A549 (cell line): ENCODE measurements around the gene GLOD4. TPM values are rescaled to one million over a fixed set of nuclear protein-coding genes. Genes with fewer than 3 reads are reported as not detected.

Source experiments
- ATAC-seq, 2 experiments: fragments of 200-7000 bp in 1 of 2; fragments of >200 bp in 1 of 2; cut with Nextera tagmentation in 1 of 2; cut with Tn5 transposase in 1 of 2; 3 replicates each; pipeline versions ENCODE4 v1.8.0 to v1.9.1; 2018 to 2020; ENCODE audit warnings: mild to moderate bottlenecking in 1 of 2, moderate library complexity in 1 of 2
- CTCF ChIA-PET: fragments of 300-600 bp; sonication (Branson Sonifier 250); formaldehyde crosslinking; extraction: SDS; loops from one replicate; lab custom pipeline; 2021; ENCODE audit warnings: antibody characterized with exemption, inconsistent platforms; lab: Yijun Ruan, JAX
- POLR2A ChIA-PET: fragments of 350-600 bp; formaldehyde crosslinking; extraction: SDS; loops from one replicate; lab custom pipeline; 2021; ENCODE audit warnings: antibody characterized with exemption, inconsistent platforms; lab: Yijun Ruan, JAX
- DNase-seq, 2 experiments: peaks; one replicate each; pipeline versions ENCODE4 v3.0.0 to v3.0.0-alpha.2; 2011 to 2016; ENCODE audit warnings: low read depth in 1 of 2, low spot score in 1 of 2
- FAIRE-seq: peaks from 2 replicates; lab custom pipeline; 2011; peaks lifted over from hg19 to GRCh38; lab: Jason Lieb, UNC
- H3K27ac ChIP-seq, 2 experiments: fragments of >200 bp; sonication (Bioruptor Twin); formaldehyde crosslinking; 3 replicates each; pipeline ENCODE4 v1.5.1; 2016 to 2017
- H3K4me1 ChIP-seq: fragments of >200 bp; sonication (Bioruptor Twin); formaldehyde crosslinking; 3 replicates; pipeline ENCODE4 v1.6.1; 2016
- H3K4me2 ChIP-seq: fragments of >200 bp; sonication (Bioruptor Twin); formaldehyde crosslinking; 3 replicates; pipeline ENCODE4 v1.6.1; 2016
- H3K4me3 ChIP-seq: fragments of >200 bp; sonication (Bioruptor Twin); formaldehyde crosslinking; 3 replicates; pipeline ENCODE4 v1.5.1; 2016
- H3K9me3 ChIP-seq: fragments of >200 bp; sonication (Bioruptor Twin); formaldehyde crosslinking; 3 replicates; pipeline ENCODE4 v1.6.1; 2016
- BCL3 ChIP-seq: fragments of >200 bp; sonication (Bioruptor Twin); formaldehyde crosslinking; IDR thresholded peaks from 3 replicates; pipeline ENCODE4 v1.6.1; 2016
- CHD4 ChIP-seq: fragments of 200-600 bp; sonication (generic); IDR thresholded peaks from 2 replicates; pipeline ENCODE4 v1.6.1; 2016; ENCODE audit warnings: antibody characterized with exemption, mild to moderate bottlenecking, borderline replicate concordance
- E2F6 ChIP-seq: IDR thresholded peaks from 2 replicates; pipeline ENCODE4 v1.6.1; 2012; ENCODE audit warnings: low read depth, borderline replicate concordance
- EHF ChIP-seq: fragments of 250-450 bp; sonication (Bioruptor Pico); IDR thresholded peaks from 2 replicates; pipeline ENCODE4 v1.5.0; 2020; ENCODE audit warnings: mild to moderate bottlenecking
- EP300 ChIP-seq, 2 experiments: fragments of >200 bp; sonication (Bioruptor Twin); formaldehyde crosslinking; IDR thresholded peaks; 2 replicates in 1 of 2; 3 replicates in 1 of 2; pipeline ENCODE4 v1.6.1; 2016 to 2017
- ESRRA ChIP-seq: fragments of 150-350 bp; IDR thresholded peaks from 2 replicates; pipeline ENCODE4 v1.6.1; 2014; ENCODE audit warnings: mild to moderate bottlenecking, low read length, borderline replicate concordance
- FOSB ChIP-seq: fragments of 250-450 bp; sonication (Bioruptor Pico); IDR thresholded peaks from 2 replicates; pipeline ENCODE4 v1.5.0; 2020; ENCODE audit warnings: mild to moderate bottlenecking, moderate library complexity
- HDAC2 ChIP-seq: fragments of 200-600 bp; sonication (generic); IDR thresholded peaks from 2 replicates; pipeline ENCODE4 v1.6.1; 2016
- HOXA7 ChIP-seq: fragments of 250-450 bp; sonication (Bioruptor Pico); IDR thresholded peaks from 2 replicates; pipeline ENCODE4 v1.5.0; 2020; ENCODE audit warnings: mild to moderate bottlenecking, moderate library complexity
- HOXB13 ChIP-seq: fragments of 250-450 bp; sonication (Bioruptor Pico); IDR thresholded peaks from 2 replicates; pipeline ENCODE4 v1.5.0; 2020; ENCODE audit warnings: low read depth, mild to moderate bottlenecking, moderate library complexity
- KDM1A ChIP-seq: fragments of 200-600 bp; sonication (generic); IDR thresholded peaks from 2 replicates; pipeline ENCODE4 v1.6.1; 2016; ENCODE audit warnings: low read depth, mild to moderate bottlenecking
- MAZ ChIP-seq: fragments of 150-350 bp; IDR thresholded peaks from 2 replicates; pipeline ENCODE4 v1.6.1; 2014; ENCODE audit warnings: antibody characterized with exemption, low read depth, low read length, borderline replicate concordance
- NPAS2 ChIP-seq: fragments of 250-450 bp; sonication (Bioruptor Pico); IDR thresholded peaks from 2 replicates; pipeline ENCODE4 v1.8.0; 2022; ENCODE audit warnings: mild to moderate bottlenecking, moderate library complexity, borderline replicate concordance
- PBX3 ChIP-seq: IDR thresholded peaks from 2 replicates; pipeline ENCODE4 v1.6.1; 2012
- PHF8 ChIP-seq: fragments of 200-600 bp; sonication (generic); IDR thresholded peaks from 2 replicates; pipeline ENCODE4 v1.6.1; 2016; ENCODE audit warnings: low read depth, mild to moderate bottlenecking, antibody characterized with exemption, moderate library complexity, borderline replicate concordance
- POLR2A ChIP-seq: IDR thresholded peaks from 2 replicates; pipeline ENCODE4 v1.6.1; 2012; ENCODE audit warnings: mild to moderate bottlenecking, low read length
- RFX5 ChIP-seq: fragments of 450-650 bp; IDR thresholded peaks from 2 replicates; pipeline ENCODE4 v1.7.1; 2014; ENCODE audit warnings: antibody characterized with exemption, mild to moderate bottlenecking, moderate library complexity
- RNF2 ChIP-seq: fragments of 200-600 bp; sonication (generic); IDR thresholded peaks from 2 replicates; pipeline ENCODE4 v1.6.1; 2016; ENCODE audit warnings: low read depth, mild to moderate bottlenecking, antibody characterized with exemption, moderate library complexity, borderline replicate concordance
- SMC3 ChIP-seq: fragments of >200 bp; sonication (Bioruptor Twin); formaldehyde crosslinking; IDR thresholded peaks from 3 replicates; pipeline ENCODE4 v1.6.1; 2018; ENCODE audit warnings: inconsistent platforms
- TP53 ChIP-seq: fragments of 250-450 bp; sonication (Bioruptor Pico); IDR thresholded peaks from 2 replicates; pipeline ENCODE4 v1.5.0; 2021; ENCODE audit warnings: mild to moderate bottlenecking, moderate library complexity
- USF2 ChIP-seq: fragments of 450-650 bp; IDR thresholded peaks from 2 replicates; pipeline ENCODE4 v1.6.1; 2014; ENCODE audit warnings: antibody characterized with exemption
- ZFP36 ChIP-seq: fragments of 450-650 bp; IDR thresholded peaks from 2 replicates; pipeline ENCODE4 v1.6.1; 2014; ENCODE audit warnings: borderline replicate concordance; ENCODE audit not compliant: partially characterized antibody
- ZNF302 ChIP-seq: fragments of 250-450 bp; sonication (Bioruptor Pico); IDR thresholded peaks from 2 replicates; pipeline ENCODE4 v1.9.0; 2021; ENCODE audit warnings: inconsistent platforms, mild to moderate bottlenecking, moderate library complexity
- WGBS: methylation state at CpG from one replicate; pipeline ENCODE4 v1.1.6; 2017; ENCODE audit errors: missing lambda C conversion rate; 5-methylcytosine and 5-hydroxymethylcytosine counted together
- polyA plus RNA-seq, 4 experiments: library from polyadenylated mRNA; depleted of rRNA in 3 of 4; stranded (reverse); fragments of >200 nt; fragmentation: RNase III in 1 of 4; extraction: RNeasy Plus Mini Kit Qiagen cat#74134 plus additional on column Dnase treatment in 1 of 4; gene quantifications; 2 replicates in 3 of 4; 3 replicates in 1 of 4; pipeline ENCODE4 v1.2.3, GENCODE V29; 2011 to 2017
- TF ChIP-seq, protein P1 (sequence below): fragments of 150-350 bp; IDR thresholded peaks from 2 replicates; pipeline ENCODE4 v1.6.1; 2014; ENCODE audit warnings: low read depth, mild to moderate bottlenecking, low read length
- TF ChIP-seq, protein P2 (sequence below): fragments of 200-600 bp; sonication (generic); IDR thresholded peaks from 2 replicates; pipeline ENCODE4 v1.6.1; 2016; ENCODE audit warnings: antibody characterized with exemption, mild to moderate bottlenecking, moderate library complexity

Gene GLOD4
- polyA plus RNA-seq, 2 of the 4 experiments (the other 2 are of a cell fraction), result 133 to 141 TPM

- Histone ChIP-seq H3K27ac (no peak overlapping the region), H3K4me3 (no peak overlapping the region), H3K9me3 (no peaks in the 10 kb centered on the region), H3K4me2 (peak overlapping the region; percentile 97; the same call in 1 of the 3 replicates), H3K4me1 (peaks cover 22% of the 10 kb centered on the region)
- FAIRE-seq (no peak), DNase-seq (no peak), ATAC-seq (no peak)
- WGBS, result 71% methylated on average over 3 of the region's 3 CpGs
- TF ChIP-seq TP53 (CRISPR knock-in tag), result no peak
- no peak for TF ChIP-seq ZNF302 (CRISPR knock-in tag)
- TF ChIP-seq HOXB13 (CRISPR knock-in tag), result no peak
- TF ChIP-seq EP300 (IDR thresholded peaks at IDR 0.05), result no peak
- TF ChIP-seq KDM1A, result no peak
- no peak for TF ChIP-seq MAZ
- no peak for TF ChIP-seq USF2
- no peak for TF ChIP-seq PBX3
- no peak for TF ChIP-seq FOSB
- TF ChIP-seq SMC3, result no peak
- TF ChIP-seq HOXA7 (CRISPR knock-in tag), result no peak
- TF ChIP-seq POLR2A, result no peak
- no peak for TF ChIP-seq HDAC2
- TF ChIP-seq ZFP36, result no peak
- POLR2A ChIA-PET, result no interaction called here
- CTCF ChIA-PET, result interaction anchor here (1.0 to 1.7 kb wide), 3 partner anchors 14 to 197 kb away, joined by 3 to 4 read pairs (median 3); no protein-coding TSS in a partner anchor
Measured at GRCh38 chr17:784143-784542, 2.1 kb upstream of the GLOD4 start.

- peaks cover 8% of the 10 kb centered on the region for H3K4me1 ChIP-seq
- TF ChIP-seq ESRRA, result no peak
- TF ChIP-seq CHD4, result no peak
- TF ChIP-seq, protein P1, sequence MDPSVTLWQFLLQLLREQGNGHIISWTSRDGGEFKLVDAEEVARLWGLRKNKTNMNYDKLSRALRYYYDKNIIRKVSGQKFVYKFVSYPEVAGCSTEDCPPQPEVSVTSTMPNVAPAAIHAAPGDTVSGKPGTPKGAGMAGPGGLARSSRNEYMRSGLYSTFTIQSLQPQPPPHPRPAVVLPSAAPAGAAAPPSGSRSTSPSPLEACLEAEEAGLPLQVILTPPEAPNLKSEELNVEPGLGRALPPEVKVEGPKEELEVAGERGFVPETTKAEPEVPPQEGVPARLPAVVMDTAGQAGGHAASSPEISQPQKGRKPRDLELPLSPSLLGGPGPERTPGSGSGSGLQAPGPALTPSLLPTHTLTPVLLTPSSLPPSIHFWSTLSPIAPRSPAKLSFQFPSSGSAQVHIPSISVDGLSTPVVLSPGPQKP, result no peak
- no peak for TF ChIP-seq EHF (CRISPR knock-in tag)
- TF ChIP-seq RFX5, result no peak
- no peak for TF ChIP-seq HDAC2
- TF ChIP-seq, protein P2, sequence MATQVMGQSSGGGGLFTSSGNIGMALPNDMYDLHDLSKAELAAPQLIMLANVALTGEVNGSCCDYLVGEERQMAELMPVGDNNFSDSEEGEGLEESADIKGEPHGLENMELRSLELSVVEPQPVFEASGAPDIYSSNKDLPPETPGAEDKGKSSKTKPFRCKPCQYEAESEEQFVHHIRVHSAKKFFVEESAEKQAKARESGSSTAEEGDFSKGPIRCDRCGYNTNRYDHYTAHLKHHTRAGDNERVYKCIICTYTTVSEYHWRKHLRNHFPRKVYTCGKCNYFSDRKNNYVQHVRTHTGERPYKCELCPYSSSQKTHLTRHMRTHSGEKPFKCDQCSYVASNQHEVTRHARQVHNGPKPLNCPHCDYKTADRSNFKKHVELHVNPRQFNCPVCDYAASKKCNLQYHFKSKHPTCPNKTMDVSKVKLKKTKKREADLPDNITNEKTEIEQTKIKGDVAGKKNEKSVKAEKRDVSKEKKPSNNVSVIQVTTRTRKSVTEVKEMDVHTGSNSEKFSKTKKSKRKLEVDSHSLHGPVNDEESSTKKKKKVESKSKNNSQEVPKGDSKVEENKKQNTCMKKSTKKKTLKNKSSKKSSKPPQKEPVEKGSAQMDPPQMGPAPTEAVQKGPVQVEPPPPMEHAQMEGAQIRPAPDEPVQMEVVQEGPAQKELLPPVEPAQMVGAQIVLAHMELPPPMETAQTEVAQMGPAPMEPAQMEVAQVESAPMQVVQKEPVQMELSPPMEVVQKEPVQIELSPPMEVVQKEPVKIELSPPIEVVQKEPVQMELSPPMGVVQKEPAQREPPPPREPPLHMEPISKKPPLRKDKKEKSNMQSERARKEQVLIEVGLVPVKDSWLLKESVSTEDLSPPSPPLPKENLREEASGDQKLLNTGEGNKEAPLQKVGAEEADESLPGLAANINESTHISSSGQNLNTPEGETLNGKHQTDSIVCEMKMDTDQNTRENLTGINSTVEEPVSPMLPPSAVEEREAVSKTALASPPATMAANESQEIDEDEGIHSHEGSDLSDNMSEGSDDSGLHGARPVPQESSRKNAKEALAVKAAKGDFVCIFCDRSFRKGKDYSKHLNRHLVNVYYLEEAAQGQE, result no peak
- no peak for TF ChIP-seq HOXB13 (CRISPR knock-in tag)
- TF ChIP-seq PHF8, result no peak
- TF ChIP-seq RNF2, result no peak
- no peak for TF ChIP-seq BCL3
- no peak for TF ChIP-seq NPAS2 (CRISPR knock-in tag)
- TF ChIP-seq E2F6, result no peak
- TF ChIP-seq TP53 (CRISPR knock-in tag), result no peak
- no peak overlapping the region for H3K4me2 ChIP-seq
- ATAC-seq, result no peak
- H3K4me3 ChIP-seq, result no peak overlapping the region
- no peak for FAIRE-seq
- 97% methylated on average over 11 of the region's 11 CpGs for WGBS
- no peaks in the 10 kb centered on the region for H3K9me3 ChIP-seq
- DNase-seq, result no peak
- ChIA-PET CTCF (interaction anchor here (0.7 to 7.3 kb wide), 10 partner anchors 9 to 219 kb away, joined by 3 to 52 read pairs (median 3); partner anchors contain the start of genes NXN and TIMM22), POLR2A (no interaction called here)
- no peak overlapping the region for H3K27ac ChIP-seq
Measured at GRCh38 chr17:778096-778495, 4.0 kb downstream of the GLOD4 start.
